GM12878 (cell line): ENCODE data around the gene GNAQ. TPM values are rescaled to one million over a fixed set of nuclear protein-coding genes. Genes with fewer than 3 reads are reported as not detected.

ENCODE experiments used
- ATAC-seq: fragments of 200-7000 bp; cut with Tn5 transposase; 3 replicates; pipeline ENCODE4 v1.9.1; 2020; ENCODE audit warnings: mild to moderate bottlenecking, moderate library complexity
- BruUV-seq: library from RNA; stranded (reverse); fragments of 400-500 nt; replicated peaks from 2 replicates; lab custom pipeline; 2021; lab: Mats Ljungman, UMichigan
- CTCF ChIA-PET: fragments of 300-600 bp; sonication (Branson Sonifier 250); formaldehyde crosslinking; extraction: SDS; loops from one replicate; lab custom pipeline; 2021; ENCODE audit warnings: inconsistent platforms; lab: Yijun Ruan, JAX
- POLR2A ChIA-PET: fragments of 350-600 bp; formaldehyde crosslinking; extraction: SDS; loops from one replicate; lab custom pipeline; 2021; ENCODE audit warnings: inconsistent platforms; lab: Charles Lee
- RAD21 ChIA-PET: fragments of 300-600 bp; sonication (Branson Sonifier 250); formaldehyde crosslinking; loops from one replicate; lab custom pipeline; 2023; ENCODE audit warnings: antibody characterized with exemption; ENCODE audit not compliant: unreplicated experiment; lab: Charles Lee
- SMC1A ChIA-PET: fragments of 300-600 bp; sonication (Branson Sonifier 250); formaldehyde crosslinking; loops from one replicate; lab custom pipeline; 2023; ENCODE audit not compliant: unreplicated experiment, uncharacterized antibody; lab: Charles Lee
- DNase-seq: peaks from one replicate; pipeline ENCODE4 v3.0.0-alpha.2; 2011; ENCODE audit warnings: low read depth, low spot score
- FAIRE-seq: peaks from 3 replicates; lab custom pipeline; 2011; peaks lifted over from hg19 to GRCh38; lab: Jason Lieb, UNC
- H2AFZ ChIP-seq: 2 replicates; pipeline ENCODE4 v1.6.0; 2011; ENCODE audit warnings: low read depth, low read length, control low read depth; ENCODE audit not compliant: control insufficient read depth
- H3K27ac ChIP-seq: 2 replicates; pipeline ENCODE4 v1.5.1; 2011; ENCODE audit warnings: control low read depth; ENCODE audit not compliant: control insufficient read depth, insufficient read depth
- H3K27me3 ChIP-seq, 2 experiments: replicated peaks in 1 of 2; 2 replicates each; pipeline versions ENCODE4 v1.6.0 to v1.6.1; 2011; ENCODE audit warnings: low read length in 1 of 2; ENCODE audit not compliant: control insufficient read depth in 2 of 2, insufficient read depth in 2 of 2
- H3K36me3 ChIP-seq, 2 experiments: 2 replicates each; pipeline ENCODE4 v1.5.1; 2011; ENCODE audit warnings: low read length in 1 of 2; ENCODE audit not compliant: control insufficient read depth in 2 of 2, insufficient read depth in 2 of 2
- H3K4me1 ChIP-seq: 2 replicates; pipeline ENCODE4 v1.6.1; 2011; ENCODE audit warnings: mild to moderate bottlenecking, low read length, moderate library complexity, mixed read lengths; ENCODE audit not compliant: control insufficient read depth, insufficient read depth
- H3K4me2 ChIP-seq: 2 replicates; pipeline ENCODE4 v1.6.0; 2011; ENCODE audit warnings: control low read depth; ENCODE audit not compliant: control insufficient read depth, insufficient read depth
- H3K4me3 ChIP-seq: fragments of 200-600 bp; sonication (generic); 2 replicates; pipeline ENCODE4 v1.5.1; 2016
- H3K79me2 ChIP-seq: 2 replicates; pipeline ENCODE4 v1.6.0; 2011; ENCODE audit warnings: low read length; ENCODE audit not compliant: control insufficient read depth, insufficient read depth
- H3K9ac ChIP-seq: 2 replicates; pipeline ENCODE4 v1.8.0; 2011; ENCODE audit warnings: low read length, control low read depth, mixed read lengths; ENCODE audit not compliant: control insufficient read depth, insufficient read depth
- H3K9me3 ChIP-seq: replicated peaks from 3 replicates; pipeline ENCODE4 v1.5.1; 2011; ENCODE audit warnings: mild to moderate bottlenecking, low read length; ENCODE audit not compliant: control insufficient read depth, insufficient read depth
- H4K20me1 ChIP-seq: 2 replicates; pipeline ENCODE4 v1.6.0; 2011; ENCODE audit not compliant: control insufficient read depth, insufficient read depth
- BCL11A ChIP-seq: IDR thresholded peaks from 2 replicates; pipeline ENCODE4 v1.6.1; 2011; ENCODE audit warnings: low read depth, low read length
- BCL3 ChIP-seq: IDR thresholded peaks from 2 replicates; pipeline ENCODE4 v1.6.1; 2011; ENCODE audit warnings: borderline replicate concordance, low read depth, mild to moderate bottlenecking, moderate library complexity, low read length; ENCODE audit not compliant: insufficient read depth, poor library complexity, severe bottlenecking
- LARP7 ChIP-seq: fragments of 450-650 bp; IDR thresholded peaks from 2 replicates; pipeline ENCODE4 v1.6.1; 2017; ENCODE audit warnings: mild to moderate bottlenecking
- NBN ChIP-seq: fragments of 450-650 bp; IDR thresholded peaks from 2 replicates; pipeline ENCODE4 v1.6.1; 2016
- NFYB ChIP-seq: IDR thresholded peaks from 2 replicates; pipeline ENCODE4 v1.6.1; 2011; ENCODE audit warnings: low read depth, mild to moderate bottlenecking, low read length, improper control_type of control experiment, moderate library complexity; ENCODE audit not compliant: insufficient read depth
- ZNF592 ChIP-seq: fragments of 450-650 bp; IDR thresholded peaks from 2 replicates; pipeline ENCODE4 v1.6.1; 2017; ENCODE audit warnings: mild to moderate bottlenecking, moderate library complexity
- WGBS: methylation state at CpG from one replicate; pipeline ENCODE4 v1.1.6; 2016; ENCODE audit warnings: low lambda C conversion rate; ENCODE audit not compliant: insufficient replicate concordance, insufficient coverage; ENCODE audit errors: missing lambda C conversion rate; 5-methylcytosine and 5-hydroxymethylcytosine counted together
- in situ Hi-C: fragments of 300-500 bp; cut with MboI; formaldehyde crosslinking; loops from 9 replicates; pipeline ENCODE4 v1.14.3; 2018; ENCODE audit warnings: mixed read lengths
- intact Hi-C: fragments of 100-400 bp; cut with micrococcal nuclease; formaldehyde crosslinking; loops from one replicate; pipeline ENCODE4 v1.14.2; 2022; ENCODE audit not compliant: unreplicated experiment
- polyA plus RNA-seq, 11 experiments: library from polyadenylated mRNA; depleted of rRNA in 4 of 11; unstranded in 6 of 11; stranded (reverse) in 5 of 11; fragments of >200 nt; fragmentation: Nextera tagmentation in 4 of 11; fragmentation: Illumina TruSeq in 1 of 11; extraction: Ambion mirVana in 4 of 11; extraction: Trizol in 1 of 11; gene quantifications; 1 replicate in 1 of 11; 2 replicates in 10 of 11; pipeline versions ENCODE4 v1.2.1 to v1.2.3, GENCODE V29; 2011 to 2016; ENCODE audit warnings: inconsistent platforms in 2 of 11, missing spikeins in 2 of 11, low read depth in 1 of 11
- total RNA-seq, 4 experiments: library from RNA; depleted of rRNA in 3 of 4; stranded (reverse); fragments of >200 nt in 3 of 4; fragmentation: Illumina TruSeq in 1 of 4; extraction: Trizol in 1 of 4; gene quantifications; 2 replicates each; pipeline versions ENCODE4 v1.2.1 to v1.2.3, GENCODE V29; 2013 to 2021

GNAQ gene
- total and polyA plus RNA-seq, 10 of the 15 experiments (the other 5 are each of a cell fraction or from before 2014, with no cell fraction given), result 0.15 to 47.2 (median 0.49) TPM

GRCh38 chr9:77983320-77983662, 48.3 kb downstream of the GNAQ start:
- FAIRE-seq (no peak), ATAC-seq (peak; percentile 28), DNase-seq (no peak)
- 9% methylated on average over 1 of the region's 1 CpG for WGBS
- TF ChIP-seq NFYB (no peak), LARP7 (no peak), ZNF592 (no peak), NBN (no peak), BCL3 (no peak), BCL11A (no peak)
- Histone ChIP-seq H3K27ac (no peak overlapping the region), H2AFZ (no peak overlapping the region), H3K4me2 (no peak overlapping the region), H3K36me3 (no peaks in the 10 kb centered on the region), H3K4me1 (no peaks in the 10 kb centered on the region), H4K20me1 (no peaks in the 10 kb centered on the region), H3K9me3 (no peaks in the 10 kb centered on the region), H3K4me3 (no peak overlapping the region), H3K9ac (no peak overlapping the region), H3K79me2 (no peaks in the 10 kb centered on the region), H3K27me3 (peaks cover 0 to 2% of the 10 kb centered on the region in 2 experiments; a peak in 1 of 4 replicates)
- no TSS peak for BruUV-seq
- ChIA-PET SMC1A (interaction anchor here (1.1 to 3.3 kb wide), 4 partner anchors 11 to 52 kb away, joined by 3 to 13 read pairs (median 5); no protein-coding TSS in a partner anchor), CTCF (no interaction called here), RAD21 (no interaction called here), POLR2A (interaction anchor here (1.2 kb wide), 1 partner anchor 10 kb away, joined by 4 read pairs; no protein-coding TSS in a partner anchor)
- in situ Hi-C loops, result no loop called here
- intact Hi-C loops, result loop anchor here (10.0 kb wide), 1 partner anchor 58 kb away; no protein-coding TSS in a partner anchor
